A673 (cell line): ENCODE measurements around the gene XYLT1.

Experiments used
- CTCF ChIP-seq: fragments of 300-800, 200-600 bp; sonication (generic); conservative IDR thresholded peaks from 2 replicates; pipeline ENCODE4 v1.5.1; 2017; ENCODE audit warnings: low read depth, mild to moderate bottlenecking, antibody characterized with exemption, low read length, moderate library complexity, mixed read lengths
- EZH2 ChIP-seq: fragments of 200-600 bp; sonication (generic); IDR thresholded peaks from 2 replicates; pipeline ENCODE4 v1.6.1; 2017; ENCODE audit warnings: borderline replicate concordance, low read depth, mild to moderate bottlenecking, mixed read lengths, antibody characterized with exemption, low read length; ENCODE audit not compliant: poor library complexity, severe bottlenecking

DNA sequence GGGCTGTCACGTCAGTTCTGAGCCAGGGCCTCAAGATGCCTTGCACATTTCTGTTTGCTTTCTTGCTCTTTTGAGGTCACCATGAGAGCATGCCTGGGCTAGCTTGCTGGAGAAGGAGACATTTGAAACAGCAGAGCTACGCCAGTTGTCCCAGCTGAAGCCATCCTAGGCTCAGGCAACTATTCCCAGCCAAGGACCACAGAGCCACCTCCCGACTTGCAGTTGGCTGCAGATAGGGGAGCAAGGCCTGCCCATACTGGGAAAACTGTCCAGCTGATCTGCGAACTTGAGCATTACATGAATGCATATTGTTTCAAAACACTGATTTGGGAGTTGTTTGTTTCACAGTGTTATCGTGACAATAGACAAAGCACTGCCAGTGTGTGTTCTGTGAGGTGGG, 340.8 kb downstream of the XYLT1 start:
- TF ChIP-seq CTCF (no peak), EZH2 (no peak)
